HuH-7.5 (cell line): ENCODE measurements around the gene EHD4.

ENCODE experiments used
- DNase-seq: peaks from one replicate; pipeline ENCODE4 v3.0.0; 2011; ENCODE audit warnings: low spot score

EHD4 gene

DNA sequence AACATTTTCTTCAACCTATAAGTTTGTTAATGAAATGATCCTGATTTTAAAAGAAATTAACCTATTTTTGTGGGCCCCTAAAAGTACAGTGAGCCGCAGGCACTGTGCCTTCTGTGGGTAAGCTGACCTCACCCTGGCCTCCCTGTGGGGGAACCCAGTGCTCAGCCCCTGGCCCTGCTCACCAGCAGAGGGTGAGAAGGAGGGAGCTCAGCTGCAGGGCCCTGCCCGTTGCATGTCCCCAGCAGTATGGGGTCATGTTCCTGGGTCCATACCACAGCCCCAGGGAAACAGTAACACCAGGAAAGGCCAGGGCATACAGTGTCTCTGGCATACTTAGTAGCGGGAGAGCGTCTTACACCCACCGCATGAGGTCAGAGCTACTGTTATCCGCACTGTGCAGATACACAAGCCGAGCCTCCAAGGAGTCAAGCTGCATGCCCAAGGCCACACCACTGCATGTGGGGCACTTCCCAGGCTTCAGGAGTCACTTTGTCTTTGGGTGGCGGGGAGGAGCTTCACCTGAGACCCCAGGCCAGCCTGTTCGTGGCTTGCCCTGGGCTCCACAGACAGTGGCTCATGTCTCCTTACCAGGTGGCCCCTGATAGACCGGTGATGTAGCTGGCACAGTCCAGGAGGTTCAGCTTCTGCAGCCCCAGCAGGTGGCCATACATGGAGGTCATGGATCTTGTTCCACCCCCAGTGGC, 22.6 kb upstream of the EHD4 start:
- no peak for DNase-seq

- DNase-seq: no peak
Measured at GRCh38 chr15:41994171-41994650, 21.9 kb upstream of the EHD4 start.

- no peak for DNase-seq
Measured at GRCh38 chr15:41993472-41994170, 21.3 kb upstream of the EHD4 start.

GRCh38 chr15:41992803-41993190, 20.4 kb upstream of the EHD4 start:
- no peak for DNase-seq

DNA sequence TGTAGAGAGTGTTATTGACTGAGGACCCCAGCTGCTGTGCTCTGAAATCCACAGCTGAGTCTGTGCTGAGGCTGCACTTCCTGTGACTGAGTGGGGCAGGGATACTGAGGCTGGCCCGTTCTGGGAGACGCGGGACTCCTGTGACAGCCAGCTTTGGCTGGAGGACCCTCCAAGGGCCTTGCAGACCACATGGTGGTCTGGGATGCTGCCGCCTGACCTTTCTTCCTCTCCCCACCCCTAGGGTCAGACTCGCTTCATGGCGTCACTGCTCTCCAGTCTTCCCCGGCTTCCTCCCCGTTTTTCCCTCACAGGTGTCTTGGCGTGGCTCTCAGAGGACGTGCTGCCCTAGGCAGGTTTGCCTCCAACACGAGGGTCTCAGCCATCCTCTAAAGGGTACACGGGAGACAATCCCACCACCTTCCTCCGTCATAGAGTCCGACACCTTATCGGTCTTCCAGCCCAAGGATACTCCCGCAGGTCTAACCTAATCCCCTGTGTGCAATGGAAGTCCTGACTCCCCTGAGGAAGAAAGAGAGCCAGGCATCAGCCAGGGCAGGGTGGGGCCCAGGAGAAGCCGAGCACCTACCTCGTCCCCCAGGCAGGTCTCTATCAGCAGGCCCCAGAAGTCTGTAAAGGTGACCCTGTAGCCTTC, 19.9 kb upstream of the EHD4 start:
- DNase-seq: no peak

- DNase-seq: no peak
Measured at GRCh38 chr15:41990691-41991090, 18.3 kb upstream of the EHD4 start.

- DNase-seq: no peak
Measured at GRCh38 chr15:41990243-41990605, 17.9 kb upstream of the EHD4 start.

DNA sequence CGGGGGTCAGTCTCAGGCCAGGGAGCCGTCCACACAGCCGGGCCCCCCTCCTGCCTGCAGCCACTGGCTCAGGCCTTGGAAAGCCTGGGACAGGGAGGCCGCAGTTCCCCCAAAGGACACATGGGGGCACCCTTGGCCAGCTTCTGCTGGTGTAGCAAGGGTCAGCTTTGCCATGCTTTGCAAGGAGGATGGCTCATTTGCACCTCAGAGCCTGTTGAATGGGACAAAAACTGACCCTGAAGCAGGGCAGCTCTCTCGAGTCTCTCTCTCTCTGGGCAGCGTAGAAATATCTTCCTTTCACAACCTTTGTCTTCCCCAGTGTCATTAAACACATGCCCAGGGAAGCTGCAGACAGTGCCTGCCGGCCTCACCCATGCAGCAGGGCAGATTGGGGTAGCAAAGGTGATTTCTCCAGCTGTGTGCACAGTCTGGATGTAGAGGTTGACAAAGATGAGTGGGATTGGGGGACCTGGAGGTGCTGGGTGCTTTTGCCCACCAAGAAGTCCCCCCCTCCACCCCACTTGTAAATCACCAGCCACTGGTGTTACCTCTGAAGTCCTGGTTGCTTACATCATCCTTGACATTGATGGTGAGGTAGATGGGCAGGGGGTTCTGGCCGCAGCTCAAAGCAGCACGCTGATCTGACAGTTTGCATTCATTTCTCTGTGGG, 17.4 kb upstream of the EHD4 start:
- DNase-seq: peak; percentile 80

- DNase-seq: no peak
Measured at GRCh38 chr15:41988896-41989572, 16.7 kb upstream of the EHD4 start.

GRCh38 chr15:41987925-41988275, 15.5 kb upstream of the EHD4 start:
- DNase-seq: no peak

GRCh38 chr15:41987246-41987924, 15.0 kb upstream of the EHD4 start:
- DNase-seq: no peak

GRCh38 chr15:41985236-41986160, 13.1 kb upstream of the EHD4 start:
- no peak for DNase-seq

DNA sequence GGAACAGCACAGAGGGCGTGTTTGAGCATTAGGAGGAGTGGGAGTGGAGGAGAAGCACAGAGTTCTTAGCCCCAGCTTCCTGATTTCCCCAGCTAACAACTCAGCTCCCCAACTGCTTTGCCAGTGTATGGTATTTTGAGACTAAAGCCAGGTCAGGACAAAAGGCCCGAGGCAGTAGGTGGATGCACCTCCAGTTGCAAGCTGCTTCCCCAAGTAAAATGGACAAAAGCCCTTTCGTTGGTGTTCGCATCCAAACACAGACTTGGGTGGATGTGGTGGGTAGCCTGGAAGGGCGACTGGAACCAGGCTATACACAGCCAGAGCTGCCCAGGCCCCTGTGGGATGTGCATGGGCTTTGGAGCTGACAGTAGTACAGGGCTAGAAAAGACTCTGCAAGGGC, 12.3 kb upstream of the EHD4 start:
- DNase-seq: no peak

GRCh38 chr15:41983621-41984571, 11.5 kb upstream of the EHD4 start:
- DNase-seq: no peak

DNA sequence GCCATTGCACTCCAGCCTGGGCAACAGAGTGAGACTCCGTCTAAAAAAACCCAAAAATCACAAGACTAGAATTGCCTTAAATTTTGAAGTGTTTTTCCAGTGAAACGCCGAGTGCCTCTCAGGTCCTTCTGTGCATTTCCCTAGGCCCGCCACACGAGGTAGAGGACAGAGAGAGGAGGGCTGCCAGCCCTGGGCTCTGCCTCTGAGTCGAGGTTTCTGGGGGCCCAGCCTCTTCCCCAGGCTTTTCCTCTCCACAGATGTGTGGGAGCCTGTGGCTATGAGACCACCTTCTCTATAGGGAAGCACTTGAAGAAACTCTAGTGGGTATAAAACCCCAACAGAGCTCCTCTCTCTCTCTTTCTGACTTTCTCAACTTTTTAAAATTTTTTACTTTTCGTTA, 10.9 kb upstream of the EHD4 start:
- no peak for DNase-seq

DNA sequence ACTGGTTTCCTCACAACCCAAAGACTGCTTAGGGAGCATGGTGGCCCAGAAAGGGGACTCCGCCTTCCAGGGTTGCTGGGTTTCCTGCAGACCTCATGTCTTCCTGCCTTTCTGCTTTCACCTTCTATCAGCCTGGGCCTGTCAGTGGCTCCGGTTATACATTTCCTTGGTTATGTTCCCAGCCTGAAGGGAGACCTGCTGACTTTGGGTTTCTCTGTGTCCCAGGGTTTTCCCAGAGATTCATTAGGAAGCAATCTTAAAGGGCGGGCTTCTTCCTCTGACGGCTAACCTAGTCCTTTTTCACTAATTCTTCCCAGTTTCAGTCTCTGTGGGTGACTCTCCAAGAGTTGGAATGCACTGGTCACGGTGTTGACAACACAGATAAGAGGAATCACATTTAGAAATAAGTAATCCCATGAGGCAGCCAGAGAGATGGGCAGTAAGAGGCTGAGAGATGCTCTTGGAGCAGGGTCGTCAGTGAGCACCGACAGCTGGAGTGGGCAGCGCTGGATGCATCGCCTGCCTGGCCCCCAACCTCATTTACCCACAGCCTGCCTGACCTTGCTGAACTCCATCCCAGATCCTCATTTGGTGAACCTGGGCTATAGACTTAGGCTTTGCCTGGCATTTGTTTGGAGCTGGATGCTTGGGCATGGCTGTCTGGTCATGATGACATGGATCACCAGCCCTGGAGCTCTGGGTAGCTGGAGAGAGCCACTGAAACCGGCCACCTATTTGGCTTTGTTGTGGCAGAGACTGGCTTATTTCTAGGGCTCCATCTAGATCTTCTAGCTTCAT, 10.0 kb upstream of the EHD4 start:
- DNase-seq: no peak

- DNase-seq: no peak
Measured at GRCh38 chr15:41981371-41982132, 9.2 kb upstream of the EHD4 start.
